Measurements from ENCODE around the gene ZNHIT3. TPM values are rescaled to one million over a fixed set of nuclear protein-coding genes. Genes with fewer than 3 reads are reported as not detected.

ZNHIT3 gene
- total and polyA plus RNA-seq, 2 of the 13 experiments (the other 11 are each of a cell fraction or from before 2014, with no cell fraction given) = 66.6 to 77.4 TPM

DNA sequence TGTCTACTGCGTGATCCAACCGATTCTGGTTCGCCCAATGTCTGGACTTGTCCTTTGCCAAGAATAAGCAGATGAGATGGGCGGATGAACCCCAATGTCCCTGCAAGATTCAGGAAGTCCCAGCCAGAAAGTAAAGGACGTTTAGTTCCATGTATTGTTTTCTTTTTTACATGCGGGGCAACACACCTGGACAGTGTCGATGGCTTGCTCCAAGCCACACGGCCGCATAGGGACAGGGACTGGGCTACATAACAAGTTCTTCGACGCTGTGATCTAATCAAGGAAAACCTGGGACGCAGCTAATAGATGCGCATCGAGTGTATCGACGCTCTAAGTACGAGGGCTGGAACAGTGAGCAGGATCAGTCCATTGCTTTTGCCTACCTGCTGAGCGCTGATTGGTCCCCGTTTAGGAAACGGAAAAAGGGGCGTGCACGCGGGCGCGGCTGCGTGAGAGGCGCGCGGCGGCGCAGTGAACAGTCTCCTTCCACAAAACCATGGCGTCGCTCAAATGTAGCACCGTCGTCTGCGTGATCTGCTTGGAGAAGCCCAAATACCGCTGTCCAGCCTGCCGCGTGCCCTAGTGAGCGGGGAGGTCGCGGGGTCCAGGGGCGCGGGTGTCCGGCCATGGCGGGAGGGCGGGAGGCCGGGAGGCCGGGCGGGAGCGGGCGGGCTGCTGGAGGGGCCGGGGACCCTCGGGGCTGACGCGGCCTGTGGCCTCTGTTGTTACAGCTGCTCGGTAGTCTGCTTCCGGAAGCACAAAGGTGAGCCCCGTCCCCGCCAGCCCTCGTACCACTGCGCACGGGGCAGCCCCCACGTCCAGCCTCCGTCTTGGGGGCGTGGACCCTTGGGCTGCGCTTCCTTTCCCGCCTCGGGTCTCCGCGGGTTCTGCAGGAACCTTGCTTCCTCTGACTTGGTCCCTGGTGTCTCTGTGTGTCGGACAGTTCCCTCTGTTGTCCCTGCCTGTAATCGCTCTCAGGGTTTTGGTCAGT is at the start of gene ZNHIT3 (continued):
- TF ChIP-seq ZFX (CRISPR knock-in tag; IDR thresholded peaks at IDR 0.05; ENCODE audit: low read depth) (peak; percentile 85), ZNF343 (CRISPR knock-in tag; IDR thresholded peaks at IDR 0.05) (0 out of 2 replicates have a peak, but pooled peaks have one; percentile 36), ZNF790 (CRISPR knock-in tag; IDR thresholded peaks at IDR 0.05; ENCODE audit: borderline replicate concordance) (no peak; the same call in 1 of the 2 replicates), TMF1 (CRISPR knock-in tag; IDR thresholded peaks at IDR 0.05; ENCODE audit: low read depth) (no peak; the same call in 1 of the 2 replicates), ZNF850 (CRISPR knock-in tag; conservative IDR thresholded peaks at IDR 0.05) (no peak), ZNF547 (CRISPR knock-in tag; IDR thresholded peaks at IDR 0.05) (peak; percentile 36; the same call in 1 of the 2 replicates), SNAI1 (CRISPR knock-in tag; IDR thresholded peaks at IDR 0.05; ENCODE audit: borderline replicate concordance) (0 out of 2 replicates have a peak, but pooled peaks have one; percentile 23), CCAR2 (optimal IDR thresholded peaks at IDR 0.05; ENCODE audit: low read depth, low read length) (no peak), ZBTB7B (CRISPR knock-in tag; IDR thresholded peaks at IDR 0.05) (no peak; the same call in 1 of the 2 replicates), ZFP90 (CRISPR knock-in tag; IDR thresholded peaks at IDR 0.05; ENCODE audit: borderline replicate concordance) (no peak), HNF4G (IDR thresholded peaks at IDR 0.05; ENCODE audit: borderline replicate concordance, low read depth, low read length) (0 out of 2 replicates have a peak, but pooled peaks have one; percentile 23), HNF4G (CRISPR knock-in tag; IDR thresholded peaks at IDR 0.05; ENCODE audit: borderline replicate concordance, low read depth) (no peak; the same call in 1 of the 2 replicates), ZNF333 (CRISPR knock-in tag; IDR thresholded peaks at IDR 0.05; ENCODE audit: borderline replicate concordance) (no peak), EZH2 (conservative IDR thresholded peaks at IDR 0.05; ENCODE audit: low read depth, low read length) (no peak), ZSCAN21 (CRISPR knock-in tag; IDR thresholded peaks at IDR 0.05; ENCODE audit: borderline replicate concordance) (peak; percentile 30; the same call in 1 of the 2 replicates), NR2F2 (IDR thresholded peaks at IDR 0.05; ENCODE audit: borderline replicate concordance, low read depth) (no peak), ZSCAN12 (CRISPR knock-in tag; IDR thresholded peaks at IDR 0.05) (no peak), MTA3 (CRISPR knock-in tag; IDR thresholded peaks at IDR 0.05) (no peak), GTF3A (CRISPR knock-in tag; conservative IDR thresholded peaks at IDR 0.05) (peak; percentile 53; the same call in 1 of the 2 replicates)
- TF ChIP-seq, protein P1, sequence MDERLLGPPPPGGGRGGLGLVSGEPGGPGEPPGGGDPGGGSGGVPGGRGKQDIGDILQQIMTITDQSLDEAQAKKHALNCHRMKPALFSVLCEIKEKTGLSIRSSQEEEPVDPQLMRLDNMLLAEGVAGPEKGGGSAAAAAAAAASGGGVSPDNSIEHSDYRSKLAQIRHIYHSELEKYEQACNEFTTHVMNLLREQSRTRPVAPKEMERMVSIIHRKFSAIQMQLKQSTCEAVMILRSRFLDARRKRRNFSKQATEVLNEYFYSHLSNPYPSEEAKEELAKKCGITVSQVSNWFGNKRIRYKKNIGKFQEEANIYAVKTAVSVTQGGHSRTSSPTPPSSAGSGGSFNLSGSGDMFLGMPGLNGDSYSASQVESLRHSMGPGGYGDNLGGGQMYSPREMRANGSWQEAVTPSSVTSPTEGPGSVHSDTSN (CRISPR knock-in tag; IDR thresholded peaks at IDR 0.05) = no peak
- TF ChIP-seq, protein P2, sequence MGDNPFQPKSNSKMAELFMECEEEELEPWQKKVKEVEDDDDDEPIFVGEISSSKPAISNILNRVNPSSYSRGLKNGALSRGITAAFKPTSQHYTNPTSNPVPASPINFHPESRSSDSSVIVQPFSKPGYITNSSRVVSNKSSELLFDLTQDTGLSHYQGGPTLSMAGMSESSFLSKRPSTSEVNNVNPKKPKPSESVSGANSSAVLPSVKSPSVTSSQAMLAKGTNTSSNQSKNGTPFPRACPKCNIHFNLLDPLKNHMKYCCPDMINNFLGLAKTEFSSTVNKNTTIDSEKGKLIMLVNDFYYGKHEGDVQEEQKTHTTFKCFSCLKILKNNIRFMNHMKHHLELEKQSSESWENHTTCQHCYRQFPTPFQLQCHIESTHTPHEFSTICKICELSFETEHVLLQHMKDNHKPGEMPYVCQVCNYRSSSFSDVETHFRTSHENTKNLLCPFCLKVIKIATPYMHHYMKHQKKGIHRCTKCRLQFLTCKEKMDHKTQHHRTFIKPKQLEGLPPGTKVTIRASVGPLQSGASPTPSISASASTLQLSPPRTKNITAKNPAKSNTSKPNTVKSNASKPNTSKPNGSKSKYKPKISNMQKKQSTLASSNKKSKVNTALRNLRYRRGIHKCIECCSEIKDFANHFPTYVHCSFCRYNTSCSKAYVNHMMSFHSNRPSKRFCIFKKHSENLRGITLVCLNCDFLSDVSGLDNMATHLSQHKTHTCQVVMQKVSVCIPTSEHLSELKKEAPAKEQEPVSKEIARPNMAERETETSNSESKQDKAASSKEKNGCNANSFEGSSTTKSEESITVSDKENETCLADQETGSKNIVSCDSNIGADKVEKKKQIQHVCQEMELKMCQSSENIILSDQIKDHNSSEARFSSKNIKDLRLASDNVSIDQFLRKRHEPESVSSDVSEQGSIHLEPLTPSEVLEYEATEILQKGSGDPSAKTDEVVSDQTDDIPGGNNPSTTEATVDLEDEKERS (CRISPR knock-in tag; IDR thresholded peaks at IDR 0.05) = peak; percentile 85; the same call in 1 of the 2 replicates
- TF ChIP-seq, protein P3, sequence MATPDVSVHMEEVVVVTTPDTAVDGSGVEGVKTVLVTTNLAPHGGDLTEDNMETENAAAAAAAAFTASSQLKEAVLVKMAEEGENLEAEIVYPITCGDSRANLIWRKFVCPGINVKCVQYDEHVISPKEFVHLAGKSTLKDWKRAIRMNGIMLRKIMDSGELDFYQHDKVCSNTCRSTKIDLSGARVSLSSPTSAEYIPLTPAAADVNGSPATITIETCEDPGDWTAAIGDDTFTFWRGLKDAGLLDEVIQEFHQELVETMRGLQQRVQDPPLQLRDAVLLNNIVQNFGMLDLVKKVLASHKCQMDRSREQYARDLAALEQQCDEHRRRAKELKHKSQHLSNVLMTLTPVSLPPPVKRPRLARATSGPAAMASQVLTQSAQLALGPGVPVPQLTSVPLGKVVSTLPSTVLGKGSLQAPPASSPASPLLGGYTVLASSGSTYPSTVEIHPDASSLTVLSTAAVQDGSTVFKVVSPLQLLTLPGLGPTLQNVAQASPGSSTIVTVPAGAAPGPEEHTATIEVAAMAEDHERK (CRISPR knock-in tag; IDR thresholded peaks at IDR 0.05; ENCODE audit: low read depth) = peak; percentile 91
